Activated naive CD4-positive, alpha-beta T cell treated with anti-CD3 and anti-CD28 coated beads, Interleukin-2, amount 50 U/mL, for 72 hours (primary cell): ENCODE measurements around the gene CTIF. TPM values are rescaled to one million over a fixed set of nuclear protein-coding genes. Genes with fewer than 3 reads are reported as not detected.

Experiments
- ATAC-seq, 2 donors: fragments of 150-1000 bp; cut with Tn5 transposase; 2 replicates each; pipeline ENCODE4 v1.10.0; 2021; ENCODE audit warnings: mild to moderate bottlenecking in 2 of 2, moderate library complexity in 2 of 2
- DNase-seq, 2 donors: peaks; one replicate each; pipeline ENCODE4 v3.0.0; 2021 to 2022; ENCODE audit warnings: low spot score in 2 of 2
- H3K27ac Mint-ChIP-seq, 2 donors: one replicate each; pipeline ENCODE4 v1.8.0; 2022; ENCODE audit warnings: mild to moderate bottlenecking in 2 of 2, mixed read lengths in 2 of 2
- H3K36me3 Mint-ChIP-seq, 2 donors: one replicate each; pipeline ENCODE4 v1.8.0; 2022; ENCODE audit warnings: mixed read lengths in 2 of 2
- H3K9me3 Mint-ChIP-seq, 2 donors: one replicate each; pipeline ENCODE4 v1.8.0; 2022; ENCODE audit warnings: mixed read lengths in 2 of 2
- total RNA-seq, 2 donors: library from RNA; stranded (reverse); gene quantifications; one replicate each; pipeline ENCODE4 v1.2.3, GENCODE V29; 2022

The CTIF gene
- total RNA-seq, 2 donors from 2014 or later, result 2.4 to 7.9 TPM

DNA sequence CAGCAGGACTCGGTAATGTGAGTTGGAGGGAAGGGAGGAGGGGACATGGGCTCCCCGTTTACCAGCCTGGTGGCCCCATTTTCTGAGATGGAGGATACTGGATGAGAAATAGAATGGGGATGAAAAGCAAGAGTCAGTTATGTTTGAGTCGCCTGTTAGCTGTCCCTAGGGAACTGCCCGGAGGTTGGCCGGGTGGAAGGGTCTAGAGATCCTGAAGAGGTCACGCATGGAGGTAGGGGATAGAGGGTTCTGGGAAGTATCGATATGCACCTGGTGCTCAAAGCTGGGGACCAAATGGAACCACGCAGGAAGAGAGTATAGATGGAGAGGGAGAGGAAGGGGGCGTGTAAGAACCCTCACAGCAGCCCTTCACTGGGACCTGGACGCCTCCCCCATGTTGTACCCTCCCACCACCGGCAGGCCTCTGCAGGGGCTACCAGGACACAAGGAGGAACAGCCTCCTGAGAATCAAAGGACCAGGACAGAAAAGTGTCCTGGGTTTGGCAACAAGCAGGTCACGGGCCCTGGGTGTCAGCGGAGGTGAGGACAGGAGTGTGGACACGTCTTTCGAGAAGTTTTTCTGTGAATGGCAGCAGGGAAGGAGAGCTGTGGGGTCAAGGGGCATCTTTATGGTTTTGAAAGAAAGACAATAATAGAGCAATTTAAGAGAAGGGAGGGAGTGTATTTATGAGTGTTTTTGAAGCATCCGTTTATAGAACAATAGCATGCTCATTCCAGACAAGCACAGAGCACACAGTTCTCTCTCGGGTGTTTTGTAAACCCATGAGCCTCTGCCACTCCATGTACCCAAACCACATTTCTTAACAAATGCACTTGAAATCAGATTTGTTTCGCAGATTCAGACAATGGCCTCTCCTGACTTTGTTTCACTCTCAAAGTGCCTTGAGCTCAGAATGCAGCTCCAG is 279.8 kb downstream of the CTIF start:
- peak overlapping the region in 1 of 2 donors; percentile 48 for H3K27ac Mint-ChIP-seq
- DNase-seq, result no peak
- peaks cover 0 to 10% of the 10 kb centered on the region in 2 donors for H3K36me3 Mint-ChIP-seq
- no peak for ATAC-seq
- H3K9me3 Mint-ChIP-seq, result peaks cover 0 to 5% of the 10 kb centered on the region in 2 donors

DNA sequence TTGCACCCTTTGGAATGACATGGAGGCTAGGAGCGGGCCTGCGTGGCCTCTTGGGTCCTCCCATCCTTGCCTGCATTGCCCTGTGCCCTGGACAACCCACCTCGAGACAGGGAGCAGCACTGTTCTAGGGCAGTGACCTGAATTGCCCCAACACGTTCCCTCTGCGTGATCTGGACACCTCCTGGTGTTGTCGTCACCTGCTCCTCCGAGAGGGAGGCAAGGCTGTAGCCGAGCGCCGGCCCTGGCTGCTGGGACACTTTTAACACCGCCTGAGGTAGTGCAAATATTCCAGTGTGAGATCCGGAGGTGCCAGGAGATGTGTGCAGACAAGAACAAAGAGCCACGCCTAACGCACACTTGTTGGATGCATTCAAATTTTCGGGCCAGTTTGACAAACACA is 280.4 kb downstream of the CTIF start:
- no peak for DNase-seq

DNA sequence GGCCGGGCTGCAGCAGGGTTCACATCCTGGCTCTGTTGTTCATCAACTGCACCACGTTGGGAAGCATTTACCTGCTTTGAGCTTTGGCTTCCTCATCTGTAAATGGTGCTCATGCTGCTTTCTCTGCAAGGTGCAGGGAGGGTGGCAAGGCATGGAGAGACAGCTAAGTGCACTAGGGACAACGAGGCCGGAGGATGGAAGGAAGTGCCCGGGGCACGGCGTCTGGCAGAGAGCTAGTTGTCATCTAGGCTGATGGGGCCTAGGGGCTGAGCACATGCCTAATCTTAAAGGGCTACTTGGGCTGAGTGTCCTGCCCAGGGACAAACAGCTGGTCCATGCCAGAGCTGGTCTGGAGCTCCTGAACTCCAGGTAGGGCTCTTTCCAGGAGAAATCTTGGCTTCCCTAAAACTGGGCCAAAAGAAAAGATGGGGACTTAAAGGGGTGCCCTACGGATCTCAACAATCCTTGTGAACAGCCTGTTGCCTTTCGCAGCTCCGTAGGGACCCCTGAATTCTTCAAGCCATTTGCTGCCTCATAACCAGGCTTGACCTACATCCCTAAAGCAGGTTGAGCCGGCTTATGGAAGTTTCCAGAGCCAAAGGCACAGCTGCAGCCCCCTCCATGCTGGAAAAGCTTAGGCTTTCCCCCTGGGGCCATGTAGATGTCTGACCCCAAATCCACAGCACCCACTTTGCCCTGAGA is 281.1 kb downstream of the CTIF start:
- peaks cover 0 to 5% of the 10 kb centered on the region in 2 donors for H3K9me3 Mint-ChIP-seq
- no peak for ATAC-seq
- peak overlapping the region; percentile 0 to 40 for H3K27ac Mint-ChIP-seq
- peak in 1 of 2 donors; percentile 31 for DNase-seq
- H3K36me3 Mint-ChIP-seq, result peaks cover 0 to 23% of the 10 kb centered on the region in 2 donors

More for the DNA sequence above, 280.4 kb downstream of the CTIF start:
- Mint-ChIP-seq H3K27ac (no peak overlapping the region), H3K36me3 (peaks cover 0 to 17% of the 10 kb centered on the region in 2 donors), H3K9me3 (peaks cover 0 to 5% of the 10 kb centered on the region in 2 donors)
- ATAC-seq, result no peak

DNA sequence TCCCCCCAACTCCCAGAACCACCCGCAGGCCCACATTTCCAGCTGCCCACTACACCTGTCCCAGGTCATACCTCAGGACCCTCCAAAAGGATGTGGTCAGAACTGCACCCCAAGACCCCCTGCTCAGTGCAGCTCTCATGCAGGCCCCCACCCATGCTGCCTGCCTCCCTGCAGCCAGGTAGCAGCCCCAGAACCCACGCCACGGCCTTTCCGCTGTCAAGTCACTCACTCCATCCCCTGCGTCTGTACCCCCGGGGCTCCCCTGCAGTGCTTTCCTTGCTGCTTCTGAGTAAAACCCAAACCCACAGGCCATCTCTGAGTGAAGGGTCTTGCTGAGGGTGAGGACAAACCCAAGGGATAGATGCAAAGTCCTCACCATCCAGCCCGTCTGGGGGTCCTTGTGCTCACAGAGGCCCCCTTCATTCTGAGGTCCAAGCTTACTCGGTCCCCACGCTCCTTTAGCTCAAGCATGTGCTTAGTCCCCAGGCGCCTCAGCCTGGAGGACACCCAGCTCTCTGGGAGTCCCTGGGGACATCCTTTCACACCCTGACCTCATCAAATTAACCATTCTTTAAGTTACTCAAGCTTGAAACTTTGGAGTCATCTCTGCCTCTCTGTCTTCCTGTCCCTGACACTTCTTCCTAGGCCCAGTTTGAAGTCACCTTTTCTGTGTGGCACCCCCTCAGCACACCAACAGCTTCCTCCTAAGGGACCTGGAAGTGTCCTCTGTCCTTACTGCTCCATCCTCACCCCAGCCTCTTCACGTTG is 281.8 kb downstream of the CTIF start:
- ATAC-seq (peak; percentile 95 to 98), DNase-seq (peak in 1 of 2 donors; percentile 58)
- Mint-ChIP-seq H3K9me3 (peaks cover 0 to 5% of the 10 kb centered on the region in 2 donors), H3K27ac (peak overlapping the region; percentile 0 to 40), H3K36me3 (peaks cover 0 to 27% of the 10 kb centered on the region in 2 donors)

DNA sequence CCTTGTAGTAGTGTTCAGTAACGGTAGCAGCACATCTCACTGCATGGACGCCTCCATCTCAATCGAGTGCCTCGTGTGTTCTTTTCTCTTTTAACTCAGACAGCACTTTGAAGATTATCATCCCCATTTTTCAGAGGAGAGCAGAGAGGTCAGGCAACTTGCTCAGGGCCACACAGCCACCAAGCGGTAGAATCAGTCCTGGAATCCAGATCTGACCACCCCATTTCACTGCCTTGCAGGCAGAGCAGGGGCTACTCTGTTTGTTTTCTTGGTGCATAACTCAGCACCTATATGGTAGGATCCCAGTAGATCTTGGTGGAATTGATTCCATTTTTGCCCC is 282.4 kb downstream of the CTIF start:
- ATAC-seq, result peak in 1 of 2 donors; percentile 4
- H3K27ac Mint-ChIP-seq, result peak overlapping the region in 1 of 2 donors; percentile 0
- H3K36me3 Mint-ChIP-seq, result peaks cover 0 to 27% of the 10 kb centered on the region in 2 donors
- H3K9me3 Mint-ChIP-seq, result peaks cover 0 to 5% of the 10 kb centered on the region in 2 donors
- no peak for DNase-seq

DNA sequence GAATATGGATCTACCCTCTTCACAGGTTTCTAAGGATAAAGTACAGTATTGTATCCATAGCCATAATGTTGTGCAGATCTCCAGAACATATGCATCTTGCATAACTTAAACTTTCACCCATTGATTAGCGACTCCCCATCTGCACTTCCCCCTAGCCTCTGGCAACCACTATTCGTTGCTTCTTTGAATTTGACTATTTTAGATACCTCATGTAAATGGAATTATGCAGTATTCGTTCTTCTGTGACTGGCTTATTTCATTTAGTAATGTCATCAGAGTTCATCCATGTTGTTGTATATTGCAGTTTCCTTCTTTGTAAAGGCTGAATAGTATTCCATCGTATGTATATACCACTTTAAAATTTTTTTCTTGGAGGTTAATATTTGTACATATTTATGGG is 283.0 kb downstream of the CTIF start:
- peaks cover 0 to 27% of the 10 kb centered on the region in 2 donors for H3K36me3 Mint-ChIP-seq
- H3K27ac Mint-ChIP-seq, result no peak overlapping the region

DNA sequence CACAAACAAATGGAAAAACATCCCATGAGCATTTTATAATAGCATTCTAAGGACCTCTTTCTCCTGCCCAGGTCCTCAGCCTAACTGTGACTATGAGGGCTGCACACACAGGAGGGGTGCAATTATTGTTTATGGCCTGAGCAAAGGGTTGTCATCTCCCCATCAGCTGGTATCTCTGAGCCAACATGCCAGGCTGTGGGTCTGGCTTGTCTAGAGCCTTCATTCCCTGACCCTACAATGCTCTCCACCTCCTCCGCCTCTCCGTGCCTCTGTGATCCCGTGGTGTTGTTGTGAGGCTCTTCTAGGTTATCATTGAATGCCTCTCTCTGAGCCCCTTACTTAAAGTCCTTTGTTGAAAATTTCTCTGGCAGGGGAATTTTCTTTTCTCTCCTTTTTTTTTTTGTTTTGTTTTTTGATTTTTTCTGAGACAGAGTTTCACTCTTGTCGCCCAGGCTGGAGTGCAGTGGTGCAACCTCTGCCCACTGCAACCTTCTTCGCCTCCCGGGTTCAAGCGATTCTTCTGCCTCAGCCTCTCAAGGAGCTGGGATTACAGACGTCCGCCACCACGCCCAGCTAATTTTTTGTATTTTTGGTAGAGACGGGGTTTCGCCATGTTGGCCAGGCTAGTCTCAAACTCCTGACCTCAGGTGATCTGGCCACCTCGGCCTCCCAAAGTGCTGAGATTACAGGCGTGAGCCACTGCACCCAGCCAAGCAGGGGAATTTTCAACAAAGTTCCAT is 285.6 kb downstream of the CTIF start:
- no peak for DNase-seq
- Mint-ChIP-seq H3K27ac (no peak overlapping the region), H3K9me3 (peaks cover 0 to 5% of the 10 kb centered on the region in 2 donors), H3K36me3 (peaks cover 0 to 27% of the 10 kb centered on the region in 2 donors)
- ATAC-seq, result no peak

More for the DNA sequence above, 283.0 kb downstream of the CTIF start:
- H3K9me3 Mint-ChIP-seq, result peaks cover 0 to 5% of the 10 kb centered on the region in 2 donors
- no peak for ATAC-seq
- DNase-seq, result no peak

DNA sequence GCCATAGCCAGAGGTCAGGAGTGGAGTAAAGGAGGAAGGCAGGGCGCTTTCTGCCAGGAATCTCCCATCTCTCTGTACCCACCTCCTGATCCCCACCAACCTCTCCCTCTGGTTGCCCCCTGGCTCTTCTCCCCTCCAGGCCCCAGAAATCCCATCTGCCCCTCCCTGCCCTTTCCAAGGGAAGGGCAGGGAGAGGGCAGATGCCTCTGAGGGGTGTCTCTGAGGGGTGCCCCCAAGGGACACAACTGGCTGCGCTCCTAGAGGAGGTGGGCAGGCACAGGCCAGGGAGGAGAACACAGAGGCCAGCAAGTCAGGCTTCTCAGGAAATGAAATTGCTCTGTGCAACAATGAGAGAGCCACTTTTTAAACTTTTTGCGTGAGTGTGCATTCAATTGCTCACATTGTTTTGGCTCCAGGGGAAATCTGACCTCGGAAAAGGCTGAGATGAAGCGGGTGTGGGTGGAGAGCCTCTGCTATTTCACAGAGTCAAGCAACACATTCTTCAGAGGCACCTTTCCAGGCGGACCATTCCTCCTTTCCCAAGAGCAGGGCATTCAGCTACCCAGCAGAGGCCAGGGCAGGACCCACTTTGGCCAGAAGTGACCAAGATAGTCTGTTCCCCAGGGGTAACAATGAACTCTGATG is 286.4 kb downstream of the CTIF start:
- H3K36me3 Mint-ChIP-seq, result peaks cover 0 to 27% of the 10 kb centered on the region in 2 donors
- ATAC-seq, result no peak
- H3K27ac Mint-ChIP-seq, result peak overlapping the region in 1 of 2 donors; percentile 60
- no peak for DNase-seq
- peaks cover 0 to 5% of the 10 kb centered on the region in 2 donors for H3K9me3 Mint-ChIP-seq

DNA sequence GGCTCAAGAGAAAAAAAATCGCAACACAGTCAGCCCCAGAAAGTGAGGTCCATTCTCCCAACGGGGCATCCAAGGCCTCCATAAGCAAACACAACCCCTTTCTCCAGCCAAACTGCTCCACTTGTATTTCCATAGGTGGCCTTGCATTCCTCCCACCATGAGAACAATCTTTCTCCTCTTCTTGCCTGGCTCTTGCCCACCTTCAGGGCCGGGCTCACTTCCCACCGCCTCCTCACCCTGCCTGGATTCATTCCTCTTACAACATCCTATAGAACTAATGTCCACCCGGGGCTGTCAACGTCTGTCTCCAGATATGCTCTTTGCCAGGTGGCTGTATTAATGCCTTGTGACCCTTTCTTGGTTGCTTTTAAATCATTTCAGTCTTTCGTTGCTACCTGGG is 287.4 kb downstream of the CTIF start:
- Mint-ChIP-seq H3K36me3 (peaks cover 0 to 27% of the 10 kb centered on the region in 2 donors), H3K9me3 (peaks cover 0 to 5% of the 10 kb centered on the region in 2 donors), H3K27ac (no peak overlapping the region)
- no peak for DNase-seq
- ATAC-seq, result no peak

DNA sequence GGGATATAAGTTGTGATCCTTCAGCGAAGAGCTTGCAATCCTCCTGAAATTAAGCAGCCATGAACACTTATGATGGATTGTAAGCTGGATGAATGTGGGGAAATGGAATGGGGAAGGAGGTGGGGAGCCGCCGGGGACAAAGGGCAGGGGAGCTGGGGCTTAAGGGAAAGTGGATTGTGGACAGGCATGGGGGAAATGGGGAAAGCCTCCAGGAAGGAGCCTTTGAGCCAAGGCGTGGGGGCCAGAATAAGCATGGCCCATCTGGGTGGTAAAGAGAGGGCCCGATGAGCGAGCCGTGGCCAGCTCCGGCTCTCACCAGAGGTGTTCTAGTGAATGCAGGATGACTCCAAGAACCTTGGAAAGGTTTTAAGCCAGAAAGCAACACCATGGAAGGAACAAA is 288.0 kb downstream of the CTIF start:
- ATAC-seq (no peak), DNase-seq (peak in 1 of 2 donors; percentile 35)
- Mint-ChIP-seq H3K9me3 (peaks cover 0 to 5% of the 10 kb centered on the region in 2 donors), H3K27ac (no peak overlapping the region), H3K36me3 (peaks cover 0 to 27% of the 10 kb centered on the region in 2 donors)

DNA sequence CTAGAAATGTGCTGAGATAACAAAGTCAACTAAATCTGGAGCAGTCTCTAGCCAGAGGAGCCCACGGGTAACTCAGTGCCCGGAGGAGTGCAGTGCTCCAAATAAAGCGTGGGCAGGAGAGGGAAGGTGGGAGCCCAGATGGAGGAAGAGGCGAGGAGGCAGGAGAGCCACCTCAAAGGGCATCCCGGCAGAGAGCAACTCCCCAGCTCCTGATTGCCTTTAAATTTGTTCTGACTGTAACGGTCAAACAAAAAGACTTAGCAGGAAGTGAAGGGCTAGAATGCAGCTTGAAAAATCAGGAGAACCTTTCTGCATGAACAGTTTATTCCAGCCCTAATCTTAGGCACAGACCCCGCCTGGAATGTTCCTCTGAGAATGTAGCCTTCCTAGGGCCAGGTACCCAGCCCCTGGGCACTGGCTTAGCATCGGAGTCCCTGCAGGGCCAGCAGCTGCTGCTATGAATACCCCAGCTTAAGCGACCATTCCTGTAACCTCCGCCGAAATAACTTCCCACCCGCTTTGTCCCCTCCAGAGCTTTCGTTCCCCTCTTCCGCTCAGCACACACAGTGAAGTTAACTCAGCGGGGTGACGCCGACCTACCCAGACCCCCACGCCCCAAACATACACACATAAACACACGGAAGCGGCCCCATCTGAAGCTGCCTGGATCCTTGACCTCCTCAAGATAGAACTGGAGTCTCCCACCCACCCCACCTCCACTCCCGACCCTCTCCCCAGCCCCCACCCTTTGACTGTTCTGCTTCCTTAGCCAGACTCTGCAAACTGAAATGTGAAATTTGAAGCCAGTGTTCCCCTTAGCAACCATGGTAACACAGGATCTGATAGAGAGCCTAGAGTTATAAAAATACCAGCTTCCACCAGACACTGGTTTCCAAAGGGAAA is 288.7 kb downstream of the CTIF start:
- Mint-ChIP-seq H3K27ac (peak overlapping the region in 1 of 2 donors; percentile 63), H3K9me3 (peaks cover 0 to 5% of the 10 kb centered on the region in 2 donors), H3K36me3 (peaks cover 0 to 27% of the 10 kb centered on the region in 2 donors)
- DNase-seq (peak in 1 of 2 donors; percentile 53), ATAC-seq (no peak)

DNA sequence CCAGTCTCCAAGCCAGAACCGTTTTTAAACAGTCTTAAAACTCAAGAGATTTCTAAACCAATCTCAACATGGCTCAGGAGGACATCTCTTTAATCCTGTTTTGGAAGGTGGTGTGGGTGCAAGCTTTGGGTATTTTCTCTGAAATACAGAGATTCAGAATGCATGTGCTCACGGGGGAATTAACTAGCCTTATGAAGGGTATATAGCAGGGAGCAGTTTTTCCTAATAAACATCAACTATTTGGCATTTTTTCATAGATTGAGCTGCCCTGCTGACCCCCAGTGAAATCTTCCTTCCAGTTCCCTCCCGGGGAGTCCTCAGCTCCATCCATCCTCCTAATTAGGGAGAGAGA is 289.3 kb downstream of the CTIF start:
- Mint-ChIP-seq H3K9me3 (no peaks in the 10 kb centered on the region), H3K36me3 (peaks cover 0 to 28% of the 10 kb centered on the region in 2 donors), H3K27ac (no peak overlapping the region)
- no peak for ATAC-seq
- DNase-seq, result no peak

DNA sequence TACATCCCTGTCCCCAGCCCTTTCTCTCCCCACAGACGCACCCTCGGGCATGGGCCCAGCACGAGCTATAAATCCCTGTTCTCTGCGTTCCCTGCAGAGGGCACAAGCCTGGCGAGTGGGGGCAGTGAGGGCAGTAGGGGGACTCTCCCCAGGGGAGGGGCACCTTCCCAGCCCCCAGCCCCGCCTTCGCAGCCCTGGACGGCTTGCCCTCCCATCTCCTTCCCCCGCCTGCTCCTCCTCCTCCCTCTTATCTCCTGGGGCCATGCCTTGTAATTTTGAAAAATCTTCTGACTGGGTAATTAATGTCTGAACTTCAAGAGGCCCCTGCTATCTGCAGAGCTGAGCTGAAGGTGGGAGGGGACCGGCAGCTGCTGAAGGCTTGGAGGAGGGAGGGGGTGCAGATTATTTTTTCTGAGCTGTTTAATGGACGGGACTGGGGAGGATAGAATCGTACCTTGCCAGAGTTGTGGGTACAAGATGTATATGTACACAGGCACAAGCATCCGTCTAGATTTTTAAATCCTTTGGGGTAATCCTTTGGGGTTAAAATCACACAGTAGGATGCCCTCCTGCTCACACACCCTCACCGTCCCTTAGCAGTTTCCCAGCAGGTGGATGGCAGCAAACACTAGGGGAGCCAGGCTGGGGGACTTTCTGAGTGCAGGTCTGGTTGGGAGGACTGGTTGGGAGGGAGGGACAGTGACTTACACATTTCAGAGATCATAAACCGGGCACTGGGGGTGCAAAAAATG is 290.0 kb downstream of the CTIF start:
- Mint-ChIP-seq H3K27ac (no peak overlapping the region), H3K36me3 (peaks cover 0 to 21% of the 10 kb centered on the region in 2 donors), H3K9me3 (no peaks in the 10 kb centered on the region)
- no peak for ATAC-seq
- peak in 1 of 2 donors; percentile 47 for DNase-seq
